BE2C (cell line): ENCODE results near the gene FAM114A1.

ENCODE experiments used
- DNase-seq: peaks from one replicate; pipeline ENCODE4 v3.0.0-alpha.2; 2020
- H3K27me3 ChIP-seq: fragments of 250-450 bp; sonication (Bioruptor Pico); 2 replicates; pipeline ENCODE4 v1.5.1; 2020; ENCODE audit warnings: mild to moderate bottlenecking
- H3K36me3 ChIP-seq: fragments of 250-450 bp; sonication (Bioruptor Pico); 2 replicates; pipeline ENCODE4 v1.5.1; 2020; ENCODE audit warnings: mild to moderate bottlenecking
- H3K4me1 ChIP-seq: fragments of 250-450 bp; sonication (Bioruptor Pico); 2 replicates; pipeline ENCODE4 v1.5.1; 2020
- H3K4me3 ChIP-seq: 2 replicates; pipeline ENCODE4 v1.5.1; 2011; ENCODE audit warnings: low read depth, low read length
- H3K9me3 ChIP-seq: fragments of 250-450 bp; sonication (Bioruptor Pico); 2 replicates; pipeline ENCODE4 v1.5.1; 2020
- CTCF ChIP-seq: IDR thresholded peaks from 2 replicates; pipeline ENCODE4 v1.5.1; 2012; ENCODE audit warnings: mild to moderate bottlenecking, low read depth, low read length

FAM114A1 gene

GRCh38 chr4:38928568-38928967, 61.0 kb downstream of the FAM114A1 start:
- no peaks in the 10 kb centered on the region for H3K9me3 ChIP-seq
- no peaks in the 10 kb centered on the region for H3K27me3 ChIP-seq
- peaks cover 4% of the 10 kb centered on the region for H3K4me1 ChIP-seq
- no peak overlapping the region for H3K4me3 ChIP-seq
- no peak for TF ChIP-seq CTCF
- no peaks in the 10 kb centered on the region for H3K36me3 ChIP-seq
- no peak for DNase-seq

- Histone ChIP-seq H3K4me1 (peaks cover 4% of the 10 kb centered on the region), H3K36me3 (no peaks in the 10 kb centered on the region)
- TF ChIP-seq CTCF = no peak
Measured at GRCh38 chr4:38928974-38929373, 61.4 kb downstream of the FAM114A1 start.

GRCh38 chr4:38930204-38930603, 62.6 kb downstream of the FAM114A1 start:
- no peaks in the 10 kb centered on the region for H3K36me3 ChIP-seq
- H3K4me1 ChIP-seq = peaks cover 4% of the 10 kb centered on the region
- no peak for DNase-seq
- H3K9me3 ChIP-seq = no peaks in the 10 kb centered on the region
- H3K27me3 ChIP-seq = no peaks in the 10 kb centered on the region
- TF ChIP-seq CTCF = no peak
- H3K4me3 ChIP-seq = no peak overlapping the region

More at GRCh38 chr4:38928974-38929373, 61.4 kb downstream of the FAM114A1 start:
- no peak for DNase-seq
- no peaks in the 10 kb centered on the region for H3K27me3 ChIP-seq
- no peaks in the 10 kb centered on the region for H3K9me3 ChIP-seq
- H3K4me3 ChIP-seq = no peak overlapping the region

GRCh38 chr4:38930707-38931106, 63.1 kb downstream of the FAM114A1 start:
- Histone ChIP-seq H3K4me1 (peaks cover 4% of the 10 kb centered on the region), H3K9me3 (no peaks in the 10 kb centered on the region), H3K27me3 (no peaks in the 10 kb centered on the region), H3K36me3 (no peaks in the 10 kb centered on the region), H3K4me3 (no peak overlapping the region)
- no peak for TF ChIP-seq CTCF
- DNase-seq = no peak

GRCh38 chr4:38931125-38931524, 63.5 kb downstream of the FAM114A1 start:
- DNase-seq = no peak
- TF ChIP-seq CTCF = no peak
- Histone ChIP-seq H3K36me3 (no peaks in the 10 kb centered on the region), H3K9me3 (no peaks in the 10 kb centered on the region), H3K27me3 (no peaks in the 10 kb centered on the region), H3K4me3 (no peak overlapping the region), H3K4me1 (peaks cover under 1% of the 10 kb centered on the region)

GRCh38 chr4:38935391-38936073, 67.9 kb downstream of the FAM114A1 start:
- Histone ChIP-seq H3K27me3 (no peaks in the 10 kb centered on the region), H3K9me3 (no peaks in the 10 kb centered on the region), H3K4me3 (no peak overlapping the region), H3K4me1 (no peaks in the 10 kb centered on the region), H3K36me3 (no peaks in the 10 kb centered on the region)
- no peak for TF ChIP-seq CTCF
- DNase-seq = no peak
